ENCODE measurements around the gene ANO7. TPM values are rescaled to one million over a fixed set of nuclear protein-coding genes. Genes with fewer than 3 reads are reported as not detected.

The ANO7 gene
- total and polyA plus RNA-seq, 2 of the 13 experiments (the other 11 are each of a cell fraction or from before 2014, with no cell fraction given): 4.1 to 4.9 TPM

- TF ChIP-seq NAIF1 (CRISPR knock-in tag; IDR thresholded peaks at IDR 0.05; ENCODE audit: borderline replicate concordance): no peak
- TF ChIP-seq ZNF687 (CRISPR knock-in tag; IDR thresholded peaks at IDR 0.05): peak; percentile 67
- no peak for TF ChIP-seq ZNF75D (CRISPR knock-in tag; IDR thresholded peaks at IDR 0.05; ENCODE audit: borderline replicate concordance)
- no peak for TF ChIP-seq ZC3H13 (CRISPR knock-in tag; IDR thresholded peaks at IDR 0.05)
- TF ChIP-seq ZFX (CRISPR knock-in tag; IDR thresholded peaks at IDR 0.05; ENCODE audit: low read depth): peak; percentile 76
- TF ChIP-seq DMAP1 (CRISPR knock-in tag; IDR thresholded peaks at IDR 0.05): no peak
- TF ChIP-seq NRL (CRISPR knock-in tag; IDR thresholded peaks at IDR 0.05; ENCODE audit: borderline replicate concordance): peak; percentile 36; the same call in 1 of the 2 replicates
- TF ChIP-seq E2F1 (CRISPR knock-in tag; IDR thresholded peaks at IDR 0.05): no peak
- TF ChIP-seq PHF21A (CRISPR knock-in tag; IDR thresholded peaks at IDR 0.05): no peak
- TF ChIP-seq RBM22 (optimal IDR thresholded peaks at IDR 0.05; ENCODE audit: low read length): no peak
- TF ChIP-seq HNRNPLL (IDR thresholded peaks at IDR 0.05; ENCODE audit: low read depth, low read length, poor library complexity, severe bottlenecking): peak; percentile 12
- no peak for TF ChIP-seq ZNF510 (CRISPR knock-in tag; IDR thresholded peaks at IDR 0.05; ENCODE audit: low read depth)
- TF ChIP-seq ZNF770 (CRISPR knock-in tag; IDR thresholded peaks at IDR 0.05): peak; percentile 43; the same call in 1 of the 2 replicates
- TF ChIP-seq MTA1 (CRISPR knock-in tag; IDR thresholded peaks at IDR 0.05; ENCODE audit: borderline replicate concordance): 0 out of 2 replicates have a peak, but pooled peaks have one; percentile 46
- TF ChIP-seq TIGD3 (CRISPR knock-in tag; IDR thresholded peaks at IDR 0.05; ENCODE audit: borderline replicate concordance): no peak
- TF ChIP-seq DPF2 (CRISPR knock-in tag; IDR thresholded peaks at IDR 0.05; ENCODE audit: borderline replicate concordance, low read depth): 0 out of 2 replicates have a peak, but pooled peaks have one; percentile 30
- TF ChIP-seq BHLHE40 (IDR thresholded peaks at IDR 0.05; ENCODE audit: low read length): no peak
- peak; percentile 71; the same call in 1 of the 2 replicates for TF ChIP-seq ZFY (CRISPR knock-in tag; IDR thresholded peaks at IDR 0.05)
These were observed 13.2 kb downstream of the ANO7 start (continued) for GRCh38 chr2:241201445-241202267.
